Erythroblast (primary cell): ENCODE results near the gene TMEM178A.

Experiments used
- GATA1 ChIP-seq: IDR thresholded peaks from 2 replicates; pipeline ENCODE4 v1.6.1; 2011; ENCODE audit warnings: low read depth, mild to moderate bottlenecking, control low read depth, low read length, moderate library complexity
- POLR2A ChIP-seq: IDR thresholded peaks from 2 replicates; pipeline ENCODE4 v1.6.1; 2011; ENCODE audit warnings: mild to moderate bottlenecking, low read length

DNA sequence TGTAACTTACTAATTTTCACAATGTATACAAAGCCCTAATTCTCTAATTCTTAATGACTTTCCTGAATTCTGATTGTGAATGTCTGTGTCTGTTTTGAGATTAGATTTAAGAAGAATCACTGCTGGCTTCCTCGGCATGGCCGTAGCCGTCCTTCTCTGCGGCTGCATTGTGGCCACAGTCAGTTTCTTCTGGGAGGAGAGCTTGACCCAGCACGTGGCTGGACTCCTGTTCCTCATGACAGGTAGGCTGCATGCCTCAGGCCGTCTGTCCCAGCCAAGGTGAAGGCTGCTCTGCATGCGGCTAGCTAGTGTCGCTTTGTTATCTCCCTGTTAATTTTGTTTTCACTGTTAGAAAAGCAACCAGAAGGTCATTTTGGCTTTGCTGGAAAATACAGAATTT lies 41.2 kb downstream of the TMEM178A start:
- TF ChIP-seq POLR2A, result no peak
- no peak for TF ChIP-seq GATA1
